ENCODE data around the gene DYRK2.
A peak's percentile ranks its signal among the peaks of the same experiment; 100 is the strongest.

DYRK2 gene

DNA sequence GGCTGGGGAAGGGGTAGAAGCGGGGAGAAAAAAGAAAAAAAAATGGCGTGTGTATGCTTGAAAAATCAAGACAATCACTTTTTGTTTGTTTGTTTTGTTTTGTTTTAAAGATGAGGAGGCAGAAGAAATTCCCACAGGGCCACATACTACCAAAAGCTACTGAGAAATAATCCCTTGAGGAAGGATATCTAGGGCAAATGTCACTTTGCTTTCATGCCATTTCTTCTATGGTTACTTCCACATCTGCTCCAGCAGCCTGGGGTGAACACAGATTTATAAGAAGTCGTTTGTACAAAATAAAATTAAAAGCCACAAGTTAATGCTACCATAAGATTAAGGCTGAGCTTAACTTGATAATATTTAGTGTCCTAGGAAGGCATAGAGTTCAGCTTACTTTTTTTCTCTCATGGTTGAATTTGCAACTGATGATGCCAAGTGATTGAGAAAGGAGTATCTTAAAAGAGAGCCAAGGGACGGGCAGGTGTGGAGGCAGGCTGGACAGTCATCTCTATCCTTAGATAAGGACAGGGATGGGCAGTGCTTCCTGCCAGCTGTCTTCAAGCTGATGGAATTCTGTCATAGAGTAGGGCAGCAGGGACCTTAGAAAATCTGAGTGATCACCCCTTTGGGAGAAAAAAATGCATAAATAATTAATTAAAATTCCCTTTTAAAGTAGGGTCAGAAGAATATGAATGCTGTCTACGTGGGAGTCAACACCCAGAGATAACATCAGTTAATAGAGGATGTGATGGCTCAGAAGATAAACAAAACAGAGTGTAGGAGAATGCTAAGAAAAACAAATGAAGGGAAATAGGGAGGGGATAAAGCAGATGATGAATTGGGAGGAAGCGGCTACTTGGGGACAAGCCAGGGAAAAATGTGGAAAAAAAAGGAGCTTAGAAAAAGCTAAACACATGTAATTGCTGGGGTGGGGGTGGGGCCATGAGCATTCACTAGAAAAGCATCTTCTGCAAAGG, 57.1 kb downstream of the DYRK2 start:
- DNase-seq (ENCODE audit: low read depth) = no peak
- TF ChIP-seq, protein P1, sequence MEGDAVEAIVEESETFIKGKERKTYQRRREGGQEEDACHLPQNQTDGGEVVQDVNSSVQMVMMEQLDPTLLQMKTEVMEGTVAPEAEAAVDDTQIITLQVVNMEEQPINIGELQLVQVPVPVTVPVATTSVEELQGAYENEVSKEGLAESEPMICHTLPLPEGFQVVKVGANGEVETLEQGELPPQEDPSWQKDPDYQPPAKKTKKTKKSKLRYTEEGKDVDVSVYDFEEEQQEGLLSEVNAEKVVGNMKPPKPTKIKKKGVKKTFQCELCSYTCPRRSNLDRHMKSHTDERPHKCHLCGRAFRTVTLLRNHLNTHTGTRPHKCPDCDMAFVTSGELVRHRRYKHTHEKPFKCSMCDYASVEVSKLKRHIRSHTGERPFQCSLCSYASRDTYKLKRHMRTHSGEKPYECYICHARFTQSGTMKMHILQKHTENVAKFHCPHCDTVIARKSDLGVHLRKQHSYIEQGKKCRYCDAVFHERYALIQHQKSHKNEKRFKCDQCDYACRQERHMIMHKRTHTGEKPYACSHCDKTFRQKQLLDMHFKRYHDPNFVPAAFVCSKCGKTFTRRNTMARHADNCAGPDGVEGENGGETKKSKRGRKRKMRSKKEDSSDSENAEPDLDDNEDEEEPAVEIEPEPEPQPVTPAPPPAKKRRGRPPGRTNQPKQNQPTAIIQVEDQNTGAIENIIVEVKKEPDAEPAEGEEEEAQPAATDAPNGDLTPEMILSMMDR (IDR thresholded peaks at IDR 0.05; ENCODE audit: control insufficient read depth, extremely low read depth, insufficient read depth) = no peak

DNA sequence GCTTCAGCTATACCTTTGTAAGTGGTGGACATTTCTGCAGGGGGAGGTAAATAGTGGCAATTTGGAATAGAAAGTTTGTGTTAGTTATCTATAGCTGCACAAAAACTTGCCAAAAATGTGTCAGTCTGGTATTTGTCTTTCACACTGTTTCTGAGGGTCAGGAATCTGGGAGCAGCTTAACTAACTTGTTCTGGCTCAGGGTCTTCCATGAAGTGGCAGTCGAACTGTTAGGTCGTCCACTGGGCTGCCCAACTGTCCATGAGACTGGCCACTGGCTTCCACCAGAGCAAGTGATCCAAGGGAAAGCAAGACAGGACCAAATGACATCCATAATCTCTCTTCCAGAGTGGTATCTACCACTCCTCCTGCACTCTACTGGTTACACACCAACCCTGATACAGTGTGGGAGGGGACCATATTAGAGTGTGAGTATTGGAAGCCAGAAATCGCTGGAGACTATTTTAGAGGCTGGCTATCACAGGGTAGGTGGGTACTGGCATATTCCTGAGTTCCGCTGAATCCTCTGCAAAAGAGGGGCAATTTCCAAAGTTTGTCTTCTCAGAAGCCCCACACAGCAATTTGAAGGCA, 60.9 kb downstream of the DYRK2 start:
- H3K4me3 ChIP-seq (ENCODE audit: low read depth, low read length) = no peak overlapping the region
- TF ChIP-seq, protein P1 (IDR thresholded peaks at IDR 0.05; ENCODE audit: control insufficient read depth, extremely low read depth, insufficient read depth) = no peak
- no peak for DNase-seq (ENCODE audit: low read depth)

More for the DNA sequence above, 57.1 kb downstream of the DYRK2 start:
- no peak overlapping the region for H3K4me3 ChIP-seq (ENCODE audit: low read depth, low read length)

DNA sequence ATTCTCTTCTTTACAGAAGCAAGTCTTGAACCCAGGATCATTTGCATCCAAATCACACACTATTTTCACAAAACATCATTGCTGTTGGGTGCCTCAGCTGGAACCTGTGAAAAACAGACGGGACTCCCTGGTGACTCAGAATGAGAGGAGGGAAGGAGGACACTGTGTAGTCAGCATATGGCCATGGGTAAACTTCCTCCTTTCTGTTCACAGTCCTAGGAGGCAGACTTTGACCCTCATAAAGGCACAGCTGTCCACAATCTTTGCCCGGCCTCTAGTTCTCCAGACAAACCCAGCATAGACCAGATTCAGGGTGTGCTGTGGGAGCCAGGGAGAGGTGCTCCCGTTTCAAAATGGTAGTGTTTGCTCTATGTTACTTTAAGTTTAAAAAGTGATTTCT, 62.0 kb downstream of the DYRK2 start:
- peak; percentile 58 for DNase-seq (ENCODE audit: low read depth)
- TF ChIP-seq, protein P1 (IDR thresholded peaks at IDR 0.05; ENCODE audit: control insufficient read depth, extremely low read depth, insufficient read depth) = no peak
- H3K4me3 ChIP-seq (ENCODE audit: low read depth, low read length) = no peak overlapping the region

DNA sequence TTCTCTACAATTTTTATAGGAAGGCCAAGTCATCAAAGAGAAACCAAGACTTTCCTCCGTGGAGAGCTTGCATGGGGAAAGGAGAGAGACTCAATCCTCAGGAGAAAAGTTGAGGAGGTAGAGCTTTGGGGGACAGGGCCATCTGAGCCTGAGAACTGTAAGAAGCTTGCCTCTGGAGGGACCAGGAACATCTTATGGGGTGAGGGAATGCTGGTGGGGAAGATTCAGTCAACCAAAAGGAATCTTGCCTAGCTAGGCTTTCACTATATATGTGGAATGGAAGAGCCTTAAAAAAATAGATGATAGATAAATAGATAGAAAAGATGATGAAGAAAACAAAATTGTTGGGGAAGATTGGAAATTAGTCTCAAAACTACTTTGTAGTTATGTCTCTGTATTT, 63.5 kb downstream of the DYRK2 start:
- DNase-seq (ENCODE audit: low read depth) = no peak

DNA sequence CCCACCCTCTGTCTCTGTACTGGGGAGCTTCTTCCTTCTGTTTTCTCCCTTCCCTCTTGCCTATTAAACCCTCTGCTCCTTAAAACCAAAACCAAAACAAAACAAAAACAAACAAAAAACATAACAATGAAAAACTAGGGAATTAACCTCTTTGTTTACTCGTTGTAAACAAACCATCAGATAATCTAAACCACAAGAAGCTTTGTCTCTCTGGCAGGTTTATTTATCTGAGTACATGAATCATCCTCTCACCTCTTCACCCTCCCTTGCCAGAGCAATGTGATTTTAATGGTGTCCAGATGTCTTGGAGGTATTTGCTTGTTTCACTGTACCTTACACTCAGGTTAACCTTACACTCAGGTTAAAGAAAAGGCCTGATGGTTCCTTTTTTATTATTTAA, 66.1 kb downstream of the DYRK2 start:
- TF ChIP-seq, protein P1 (IDR thresholded peaks at IDR 0.05; ENCODE audit: control insufficient read depth, extremely low read depth, insufficient read depth) = no peak
- DNase-seq (ENCODE audit: low read depth) = peak; percentile 85
- no peak overlapping the region for H3K4me3 ChIP-seq (ENCODE audit: low read depth, low read length)

More for the DNA sequence above, 63.5 kb downstream of the DYRK2 start:
- TF ChIP-seq, protein P1 (IDR thresholded peaks at IDR 0.05; ENCODE audit: control insufficient read depth, extremely low read depth, insufficient read depth) = no peak
- H3K4me3 ChIP-seq (ENCODE audit: low read depth, low read length) = no peak overlapping the region

Measured in LNCaP clone FGC (cell line).